ENCODE data around the gene SRD5A1. TPM values are rescaled to one million over a fixed set of nuclear protein-coding genes. Genes with fewer than 3 reads are reported as not detected.

The SRD5A1 gene
- total and polyA plus RNA-seq, 2 of the 8 experiments (the other 6 are each of a cell fraction or from before 2014, with no cell fraction given), result 34.7 to 42.4 TPM

GRCh38 chr5:6705959-6706358 is 72.7 kb downstream of the SRD5A1 start:
- no peaks in the 10 kb centered on the region for H3K79me1 ChIP-seq (ENCODE audit: low read depth, low read length)
- FAIRE-seq (no peak), DNase-seq (ENCODE audit: low read depth in 1 of 2, low spot score in 2 of 2) (no peak)
- peaks cover 0 to under 1% (median 0%) of the 10 kb centered on the region in 4 experiments; a peak in 3 of 7 replicates for H3K27me3 ChIP-seq (replicated peaks in 1 of 4; ENCODE audit: control insufficient read depth in 3 of 4, extremely low read depth in 1 of 4, insufficient read depth in 3 of 4, low read length in 3 of 4)
- H4K20me1 ChIP-seq (replicated peaks in 1 of 2; ENCODE audit: control insufficient read depth in 1 of 2, insufficient read depth in 2 of 2, low read length in 2 of 2), result no peaks in the 10 kb centered on the region
- H3K79me2 ChIP-seq (ENCODE audit: control insufficient read depth in 1 of 2, insufficient read depth in 2 of 2, low read length in 2 of 2), result no peaks in the 10 kb centered on the region
- no peak overlapping the region for H3K14ac ChIP-seq (ENCODE audit: insufficient read length)
- H3K9me3 ChIP-seq (ENCODE audit: insufficient read depth in 2 of 2, low read depth in 1 of 2, low read length in 1 of 2), result no peaks in the 10 kb centered on the region
- no peak overlapping the region for H3K23ac ChIP-seq (ENCODE audit: insufficient read length)
- H3K4me2 ChIP-seq (ENCODE audit: insufficient read depth in 1 of 2, low read depth in 2 of 2, low read length in 2 of 2), result no peak overlapping the region
- no peak overlapping the region for H4K91ac ChIP-seq (replicated peaks; ENCODE audit: insufficient read length, low read length)
- H3K23me2 ChIP-seq (ENCODE audit: low read depth, low read length), result no peaks in the 10 kb centered on the region
- no peak overlapping the region for H4K5ac ChIP-seq (ENCODE audit: insufficient read length, low read depth, low read length)
- POLR2A ChIA-PET (ENCODE audit: partially characterized antibody), result interaction anchor here (0.9 to 1.0 kb wide), 2 partner anchors 20 to 71 kb away, joined by 3 read pairs; no protein-coding TSS in a partner anchor
- H3K18ac ChIP-seq (ENCODE audit: extremely low read depth, low read length), result no peak overlapping the region
- H3K9ac ChIP-seq (replicated peaks in 1 of 4; ENCODE audit: extremely low read depth in 1 of 4, low read depth in 3 of 4, low read length in 3 of 4), result no peak overlapping the region
- no peak overlapping the region for H3K56ac ChIP-seq (replicated peaks; ENCODE audit: insufficient read length, low read depth, low read length)
- H3K4me3 ChIP-seq (ENCODE audit: extremely low read depth in 1 of 4, insufficient read depth in 2 of 4, low read depth in 3 of 4, low read length in 4 of 4), result no peak overlapping the region
- CTCF ChIA-PET (ENCODE audit: partially characterized antibody), result no interaction called here
- H2AK5ac ChIP-seq (ENCODE audit: low read depth, low read length), result no peak overlapping the region
- no peak overlapping the region for H2BK5ac ChIP-seq (ENCODE audit: low read depth, low read length)
- WGBS, 2 experiments (ENCODE audit: extremely low coverage in 1 of 2, insufficient coverage in 1 of 2, insufficient read length in 1 of 2, insufficient replicate concordance in 2 of 2, low coverage in 1 of 2, low lambda C conversion rate in 2 of 2, missing lambda C conversion rate in 1 of 2), result 90% methylated on average over 5 of the region's 5 CpGs; no CpG with 5 or more reads in 1 of the 2 experiments
- H2BK15ac ChIP-seq (ENCODE audit: low read length), result no peak overlapping the region
- H2BK120ac ChIP-seq (replicated peaks; ENCODE audit: low read depth, low read length), result no peak overlapping the region
- no peak overlapping the region for H3K27ac ChIP-seq (ENCODE audit: low read depth, low read length)
- no peaks in the 10 kb centered on the region for H3K36me3 ChIP-seq (ENCODE audit: control insufficient read depth in 2 of 4, insufficient read depth in 4 of 4, low read length in 3 of 4)
- no peak overlapping the region for H3K4ac ChIP-seq (replicated peaks; ENCODE audit: insufficient read length, low read depth, low read length)
- no peak overlapping the region for H4K8ac ChIP-seq (ENCODE audit: extremely low read depth, insufficient read depth, low read length)
- no peak overlapping the region for H2AFZ ChIP-seq (ENCODE audit: low read length)
- H2BK12ac ChIP-seq (ENCODE audit: low read depth, low read length), result no peak overlapping the region
- peaks cover under 1 to 9% (median 2%) of the 10 kb centered on the region in 4 experiments; a peak in 6 of 7 replicates for H3K4me1 ChIP-seq (replicated peaks in 1 of 4; ENCODE audit: control insufficient read depth in 3 of 4, insufficient read depth in 4 of 4, low read length in 3 of 4)
- no peak overlapping the region for H2BK20ac ChIP-seq (ENCODE audit: low read length)
- no peak for TF ChIP-seq KDM1A (IDR thresholded peaks at IDR 0.05; ENCODE audit: borderline replicate concordance, low read length)
- no peak for TF ChIP-seq SRF (IDR thresholded peaks at IDR 0.05; ENCODE audit: low read depth, low read length)
- no peak for TF ChIP-seq BCL11A (IDR thresholded peaks at IDR 0.05; ENCODE audit: low read depth in 2 of 2, low read length in 2 of 2)
- TF ChIP-seq RFX5 (IDR thresholded peaks at IDR 0.05; ENCODE audit: borderline replicate concordance, low read depth, low read length), result no peak
- TF ChIP-seq CREB1 (IDR thresholded peaks at IDR 0.05), result no peak
- no peak for TF ChIP-seq NANOG (IDR thresholded peaks at IDR 0.05; ENCODE audit: insufficient read depth, low read depth, low read length, poor library complexity, severe bottlenecking)
- TF ChIP-seq SP1 (IDR thresholded peaks at IDR 0.05; ENCODE audit: low read depth, low read length), result no peak
- no peak for TF ChIP-seq POLR2A (IDR thresholded peaks at IDR 0.05; ENCODE audit: control extremely low read depth in 1 of 2, low read depth in 2 of 2, low read length in 2 of 2)
- TF ChIP-seq TBP (IDR thresholded peaks at IDR 0.05; ENCODE audit: low read depth, low read length), result no peak
- TF ChIP-seq ATF2 (IDR thresholded peaks at IDR 0.05; ENCODE audit: low read length), result no peak
- TF ChIP-seq POU5F1 (IDR thresholded peaks at IDR 0.05; ENCODE audit: low read depth, low read length), result no peak
- no peak for TF ChIP-seq TEAD4 (IDR thresholded peaks at IDR 0.05; ENCODE audit: low read depth, low read length)
- no peak for TF ChIP-seq KDM4A (IDR thresholded peaks at IDR 0.05; ENCODE audit: low read depth, low read length, severe bottlenecking)

Data from H1 (cell line).